ENCODE results near the gene WNT6. TPM values are rescaled to one million over a fixed set of nuclear protein-coding genes. Genes with fewer than 3 reads are reported as not detected.

The WNT6 gene
- total RNA-seq, 1 experiment from 2014 or later: not detected

DNA sequence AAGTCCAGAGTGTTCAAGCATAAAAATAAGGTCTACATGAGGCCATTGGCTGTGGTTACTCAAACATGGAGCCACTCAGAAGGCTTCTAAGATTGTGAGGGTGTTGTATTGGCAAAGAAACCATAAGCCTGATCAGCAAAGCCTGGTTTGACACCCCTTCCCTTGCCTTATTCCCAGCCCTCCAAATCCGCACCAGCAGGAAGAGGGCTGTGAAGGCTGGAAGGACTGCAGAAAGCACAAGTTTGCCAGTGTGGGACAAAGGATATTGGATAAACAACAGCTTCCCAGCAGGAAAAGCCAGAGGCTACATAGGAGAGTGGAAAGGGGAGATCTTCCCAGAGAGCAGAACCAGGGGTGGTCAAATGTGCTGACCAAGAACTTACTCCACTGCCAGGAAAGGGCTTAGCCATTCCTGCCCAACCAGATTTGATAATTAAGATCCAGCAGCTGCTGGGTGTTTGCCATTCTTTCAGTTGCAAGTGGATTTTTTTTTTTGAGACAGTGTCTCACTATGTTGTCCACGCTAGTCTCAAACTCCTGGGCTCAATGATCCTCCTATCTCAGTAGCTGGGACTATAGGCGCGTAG lies 26.5 kb upstream of the WNT6 start:
- TF ChIP-seq, protein P1, sequence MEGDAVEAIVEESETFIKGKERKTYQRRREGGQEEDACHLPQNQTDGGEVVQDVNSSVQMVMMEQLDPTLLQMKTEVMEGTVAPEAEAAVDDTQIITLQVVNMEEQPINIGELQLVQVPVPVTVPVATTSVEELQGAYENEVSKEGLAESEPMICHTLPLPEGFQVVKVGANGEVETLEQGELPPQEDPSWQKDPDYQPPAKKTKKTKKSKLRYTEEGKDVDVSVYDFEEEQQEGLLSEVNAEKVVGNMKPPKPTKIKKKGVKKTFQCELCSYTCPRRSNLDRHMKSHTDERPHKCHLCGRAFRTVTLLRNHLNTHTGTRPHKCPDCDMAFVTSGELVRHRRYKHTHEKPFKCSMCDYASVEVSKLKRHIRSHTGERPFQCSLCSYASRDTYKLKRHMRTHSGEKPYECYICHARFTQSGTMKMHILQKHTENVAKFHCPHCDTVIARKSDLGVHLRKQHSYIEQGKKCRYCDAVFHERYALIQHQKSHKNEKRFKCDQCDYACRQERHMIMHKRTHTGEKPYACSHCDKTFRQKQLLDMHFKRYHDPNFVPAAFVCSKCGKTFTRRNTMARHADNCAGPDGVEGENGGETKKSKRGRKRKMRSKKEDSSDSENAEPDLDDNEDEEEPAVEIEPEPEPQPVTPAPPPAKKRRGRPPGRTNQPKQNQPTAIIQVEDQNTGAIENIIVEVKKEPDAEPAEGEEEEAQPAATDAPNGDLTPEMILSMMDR (IDR thresholded peaks at IDR 0.05; ENCODE audit: unreplicated experiment): no peak
- H3K36me3 Mint-ChIP-seq (ENCODE audit: insufficient read depth, unreplicated experiment): no peaks in the 10 kb centered on the region
- H3K9me3 Mint-ChIP-seq (ENCODE audit: unreplicated experiment): peaks cover 10% of the 10 kb centered on the region
- POLR2A ChIA-PET: interaction anchor here (0.6 kb wide), 1 partner anchor 50 kb away, joined by 4 read pairs; no protein-coding TSS in a partner anchor
- no peak overlapping the region for H3K27ac Mint-ChIP-seq (ENCODE audit: low read depth, unreplicated experiment)
- CTCF ChIA-PET: interaction anchor here (0.6 to 2.1 kb wide), 3 partner anchors 15 to 112 kb away, joined by 3 to 9 read pairs (median 4); no protein-coding TSS in a partner anchor
- H3K27me3 Mint-ChIP-seq (ENCODE audit: insufficient read depth, unreplicated experiment): peaks cover 2% of the 10 kb centered on the region
- H3K4me3 Mint-ChIP-seq (ENCODE audit: unreplicated experiment): no peak overlapping the region
- intact Hi-C loops (cut with micrococcal nuclease): no loop called here
- peaks cover 15% of the 10 kb centered on the region for H3K4me1 Mint-ChIP-seq (ENCODE audit: insufficient read depth, unreplicated experiment)
- no peak for DNase-seq (ENCODE audit: unreplicated experiment)
- no TSS peak for BruUV-seq (replicated peaks)

- no peak overlapping the region for H3K27ac Mint-ChIP-seq (ENCODE audit: low read depth, unreplicated experiment)
- TF ChIP-seq, protein P1 (IDR thresholded peaks at IDR 0.05; ENCODE audit: unreplicated experiment): no peak
- POLR2A ChIA-PET: interaction anchor here (0.6 to 0.9 kb wide), 3 partner anchors 23 to 341 kb away, joined by 3 read pairs; no protein-coding TSS in a partner anchor
- no peak overlapping the region for H3K4me3 Mint-ChIP-seq (ENCODE audit: unreplicated experiment)
- intact Hi-C loops (cut with micrococcal nuclease): no loop called here
- peaks cover 11% of the 10 kb centered on the region for H3K9me3 Mint-ChIP-seq (ENCODE audit: unreplicated experiment)
- peak; percentile 60 for DNase-seq (ENCODE audit: unreplicated experiment)
- H3K4me1 Mint-ChIP-seq (ENCODE audit: insufficient read depth, unreplicated experiment): peaks cover 20% of the 10 kb centered on the region
- BruUV-seq (replicated peaks): no TSS peak
- H3K36me3 Mint-ChIP-seq (ENCODE audit: insufficient read depth, unreplicated experiment): no peaks in the 10 kb centered on the region
- CTCF ChIA-PET: no interaction called here
- peaks cover 6% of the 10 kb centered on the region for H3K27me3 Mint-ChIP-seq (ENCODE audit: insufficient read depth, unreplicated experiment)
Observed at GRCh38 chr2:218834685-218835084, 24.9 kb upstream of the WNT6 start.

- H3K9me3 Mint-ChIP-seq (ENCODE audit: unreplicated experiment): peaks cover 18% of the 10 kb centered on the region
- H3K4me1 Mint-ChIP-seq (ENCODE audit: insufficient read depth, unreplicated experiment): peaks cover 13% of the 10 kb centered on the region
- DNase-seq (ENCODE audit: unreplicated experiment): no peak
- POLR2A ChIA-PET: interaction anchor here (0.7 kb wide), 1 partner anchor 178 kb away, joined by 3 read pairs; no protein-coding TSS in a partner anchor
- H3K27me3 Mint-ChIP-seq (ENCODE audit: insufficient read depth, unreplicated experiment): peaks cover 18% of the 10 kb centered on the region
- TF ChIP-seq, protein P1 (IDR thresholded peaks at IDR 0.05; ENCODE audit: unreplicated experiment): no peak
- no peaks in the 10 kb centered on the region for H3K36me3 Mint-ChIP-seq (ENCODE audit: insufficient read depth, unreplicated experiment)
- BruUV-seq (replicated peaks): no TSS peak
- CTCF ChIA-PET: interaction anchor here (0.8 to 2.0 kb wide), 4 partner anchors 10 to 127 kb away, joined by 3 to 9 read pairs (median 3); partner anchors contain the start of gene TTLL4
- no peak overlapping the region for H3K27ac Mint-ChIP-seq (ENCODE audit: low read depth, unreplicated experiment)
- intact Hi-C loops (cut with micrococcal nuclease): no loop called here
- no peak overlapping the region for H3K4me3 Mint-ChIP-seq (ENCODE audit: unreplicated experiment)
Observed at GRCh38 chr2:218837495-218837894, 22.1 kb upstream of the WNT6 start.

GRCh38 chr2:218839430-218839829 lies 20.2 kb upstream of the WNT6 start:
- Mint-ChIP-seq H3K27me3 (ENCODE audit: insufficient read depth, unreplicated experiment) (peaks cover 21% of the 10 kb centered on the region), H3K27ac (ENCODE audit: low read depth, unreplicated experiment) (no peak overlapping the region), H3K4me1 (ENCODE audit: insufficient read depth, unreplicated experiment) (peaks cover 10% of the 10 kb centered on the region), H3K9me3 (ENCODE audit: unreplicated experiment) (peaks cover 25% of the 10 kb centered on the region), H3K4me3 (ENCODE audit: unreplicated experiment) (no peak overlapping the region), H3K36me3 (ENCODE audit: insufficient read depth, unreplicated experiment) (no peaks in the 10 kb centered on the region)
- peak; percentile 61 for DNase-seq (ENCODE audit: unreplicated experiment)
- BruUV-seq (replicated peaks): no TSS peak
- ChIA-PET CTCF (interaction anchor here (0.6 to 2.0 kb wide), 7 partner anchors 8 to 152 kb away, joined by 3 to 10 read pairs (median 4); partner anchors contain the start of gene TTLL4), POLR2A (interaction anchor here (0.7 to 1.2 kb wide), 2 partner anchors 33 to 315 kb away, joined by 3 to 4 read pairs; no protein-coding TSS in a partner anchor)
- TF ChIP-seq, protein P1 (IDR thresholded peaks at IDR 0.05; ENCODE audit: unreplicated experiment): no peak
- intact Hi-C loops (cut with micrococcal nuclease): no loop called here
